ENCODE results near the gene SLIT3. TPM values are rescaled to one million over a fixed set of nuclear protein-coding genes. Genes with fewer than 3 reads are reported as not detected.
A peak's percentile ranks its signal among the peaks of the same experiment; 100 is the strongest.

The SLIT3 gene
- total RNA-seq, 1 donor from 2014 or later = 56.6 TPM

DNA sequence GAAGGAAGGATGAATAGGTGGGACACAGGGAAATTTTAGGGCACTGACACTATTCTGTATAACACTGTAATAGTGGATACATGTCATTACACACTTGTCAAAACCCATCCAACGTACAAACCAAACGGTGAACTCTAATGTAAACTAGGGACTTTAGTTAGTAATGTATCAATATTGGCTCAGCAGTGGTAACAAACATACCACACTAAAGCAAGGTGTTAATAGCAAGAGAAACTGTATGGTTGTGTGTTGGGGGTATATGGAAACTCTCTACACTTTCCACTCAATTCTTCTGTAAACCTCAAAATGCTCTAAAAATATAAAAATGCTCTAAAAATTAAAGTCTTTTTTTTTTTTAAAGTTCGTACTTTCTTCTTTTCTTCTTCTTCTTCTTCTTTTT, 428.7 kb downstream of the SLIT3 start:
- peaks cover 72% of the 10 kb centered on the region for H3K27me3 Mint-ChIP-seq
- no peak overlapping the region for H3K27ac Mint-ChIP-seq
- TF ChIP-seq, protein P1, sequence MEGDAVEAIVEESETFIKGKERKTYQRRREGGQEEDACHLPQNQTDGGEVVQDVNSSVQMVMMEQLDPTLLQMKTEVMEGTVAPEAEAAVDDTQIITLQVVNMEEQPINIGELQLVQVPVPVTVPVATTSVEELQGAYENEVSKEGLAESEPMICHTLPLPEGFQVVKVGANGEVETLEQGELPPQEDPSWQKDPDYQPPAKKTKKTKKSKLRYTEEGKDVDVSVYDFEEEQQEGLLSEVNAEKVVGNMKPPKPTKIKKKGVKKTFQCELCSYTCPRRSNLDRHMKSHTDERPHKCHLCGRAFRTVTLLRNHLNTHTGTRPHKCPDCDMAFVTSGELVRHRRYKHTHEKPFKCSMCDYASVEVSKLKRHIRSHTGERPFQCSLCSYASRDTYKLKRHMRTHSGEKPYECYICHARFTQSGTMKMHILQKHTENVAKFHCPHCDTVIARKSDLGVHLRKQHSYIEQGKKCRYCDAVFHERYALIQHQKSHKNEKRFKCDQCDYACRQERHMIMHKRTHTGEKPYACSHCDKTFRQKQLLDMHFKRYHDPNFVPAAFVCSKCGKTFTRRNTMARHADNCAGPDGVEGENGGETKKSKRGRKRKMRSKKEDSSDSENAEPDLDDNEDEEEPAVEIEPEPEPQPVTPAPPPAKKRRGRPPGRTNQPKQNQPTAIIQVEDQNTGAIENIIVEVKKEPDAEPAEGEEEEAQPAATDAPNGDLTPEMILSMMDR (conservative IDR thresholded peaks at IDR 0.05) = no peak
- DNase-seq (ENCODE audit: extremely low spot score, unreplicated experiment) = no peak
- peaks cover 48% of the 10 kb centered on the region for H3K4me1 Mint-ChIP-seq (ENCODE audit: unreplicated experiment)
- H3K36me3 Mint-ChIP-seq = peaks cover 1% of the 10 kb centered on the region
- no peak overlapping the region for H3K4me3 Mint-ChIP-seq
- H3K9me3 Mint-ChIP-seq = no peaks in the 10 kb centered on the region

DNA sequence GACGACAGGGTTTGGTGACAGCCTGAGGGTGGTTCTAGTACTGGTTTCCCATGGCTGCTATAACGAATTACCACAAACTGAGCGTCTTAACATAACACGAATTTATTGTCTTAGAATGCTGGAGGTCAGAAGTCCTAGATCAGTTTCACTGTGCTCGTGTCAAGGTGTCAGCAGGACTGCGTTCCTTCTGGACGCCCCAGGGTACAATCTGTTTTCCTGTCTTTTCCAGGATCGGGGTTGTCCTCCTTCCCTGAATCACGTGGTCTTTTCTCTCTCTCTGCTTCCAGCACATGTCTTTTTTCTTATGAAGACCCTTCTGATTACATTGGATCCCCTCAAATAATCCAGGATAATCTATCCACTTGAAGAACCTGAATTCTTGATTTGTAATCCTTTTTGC, 430.0 kb downstream of the SLIT3 start:
- Mint-ChIP-seq H3K36me3 (peaks cover 5% of the 10 kb centered on the region), H3K9me3 (no peaks in the 10 kb centered on the region), H3K27ac (no peak overlapping the region), H3K27me3 (peaks cover 75% of the 10 kb centered on the region), H3K4me1 (ENCODE audit: unreplicated experiment) (peaks cover 49% of the 10 kb centered on the region), H3K4me3 (no peak overlapping the region)
- TF ChIP-seq, protein P1 (conservative IDR thresholded peaks at IDR 0.05) = no peak
- DNase-seq (ENCODE audit: extremely low spot score, unreplicated experiment) = no peak

DNA sequence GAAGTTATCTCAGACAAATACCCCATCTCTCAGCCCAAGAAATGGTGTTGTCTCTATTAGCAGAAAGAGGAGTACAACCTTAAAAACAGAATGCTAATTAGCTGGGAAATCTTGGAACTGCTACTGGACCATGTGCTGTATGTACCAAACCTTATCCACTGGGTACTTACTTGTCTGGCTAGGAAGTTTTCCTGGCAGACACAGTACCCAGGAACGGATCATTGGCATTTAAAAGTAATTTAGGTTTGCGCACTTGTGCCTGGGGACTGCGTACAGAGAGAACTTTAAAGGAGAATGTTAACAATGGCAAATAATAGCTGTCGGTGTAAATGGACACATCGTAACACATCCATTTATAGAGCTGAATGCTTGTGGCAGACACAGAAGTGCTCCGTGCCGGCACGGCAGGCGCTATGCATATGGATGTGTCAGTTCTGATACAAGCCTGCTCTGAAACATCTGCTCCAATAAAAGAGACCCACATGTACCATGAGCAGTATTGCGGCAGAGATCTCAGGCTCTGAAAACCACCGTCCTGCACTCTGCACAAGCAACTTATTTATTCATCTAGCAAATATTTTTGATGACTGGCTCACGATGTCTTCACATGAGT, 431.2 kb downstream of the SLIT3 start:
- H3K36me3 Mint-ChIP-seq = peaks cover 5% of the 10 kb centered on the region
- no peak overlapping the region for H3K27ac Mint-ChIP-seq
- H3K4me3 Mint-ChIP-seq = no peak overlapping the region
- peaks cover 70% of the 10 kb centered on the region for H3K27me3 Mint-ChIP-seq
- TF ChIP-seq, protein P1 (conservative IDR thresholded peaks at IDR 0.05) = no peak
- H3K4me1 Mint-ChIP-seq (ENCODE audit: unreplicated experiment) = peaks cover 43% of the 10 kb centered on the region
- no peak for DNase-seq (ENCODE audit: extremely low spot score, unreplicated experiment)
- H3K9me3 Mint-ChIP-seq = no peaks in the 10 kb centered on the region

DNA sequence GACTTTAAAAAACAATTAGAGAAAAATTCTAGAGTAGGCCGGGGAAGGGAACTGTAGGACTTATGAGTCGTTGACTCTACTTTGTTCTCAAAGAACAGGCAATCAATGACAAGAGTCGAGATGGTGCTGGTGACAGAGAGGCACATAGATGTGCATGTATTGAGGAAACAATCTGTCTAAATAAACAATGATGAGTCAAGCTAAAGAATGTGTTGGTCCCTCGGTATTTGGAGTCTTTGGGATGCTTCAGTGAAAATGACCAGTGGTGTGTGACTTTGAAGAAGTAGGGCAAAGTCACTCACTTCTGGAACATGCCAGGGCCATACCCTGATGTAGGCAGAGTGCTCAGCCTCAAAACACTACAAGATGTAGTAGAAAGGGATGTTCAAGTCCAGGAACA, 433.7 kb downstream of the SLIT3 start:
- Mint-ChIP-seq H3K4me1 (ENCODE audit: unreplicated experiment) (peaks cover 32% of the 10 kb centered on the region), H3K4me3 (no peak overlapping the region), H3K9me3 (no peaks in the 10 kb centered on the region), H3K36me3 (peaks cover 5% of the 10 kb centered on the region), H3K27me3 (peaks cover 58% of the 10 kb centered on the region), H3K27ac (no peak overlapping the region)
- no peak for DNase-seq (ENCODE audit: extremely low spot score, unreplicated experiment)
- TF ChIP-seq, protein P1 (conservative IDR thresholded peaks at IDR 0.05) = no peak

DNA sequence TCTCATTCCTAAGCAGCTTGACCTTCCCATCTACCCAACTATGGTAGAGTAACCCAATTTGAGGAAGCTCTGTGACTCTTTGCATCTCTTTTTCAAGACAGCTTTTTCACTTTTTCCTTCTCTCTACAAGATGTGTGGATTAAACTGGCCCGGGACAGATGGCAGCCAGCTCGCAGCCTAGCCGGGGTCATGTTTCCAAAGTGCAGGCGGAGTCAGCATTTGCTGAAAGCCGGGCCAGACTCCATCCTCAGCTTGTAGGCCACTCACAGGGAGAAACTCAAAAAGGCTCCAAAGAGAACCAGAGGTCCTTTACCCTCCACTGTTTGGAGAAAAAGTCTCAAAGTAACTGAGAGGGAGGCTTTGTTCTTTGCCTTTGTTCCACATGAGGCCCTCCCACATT, 435.0 kb downstream of the SLIT3 start:
- peaks cover 49% of the 10 kb centered on the region for H3K27me3 Mint-ChIP-seq
- peak overlapping the region; percentile 50 for H3K27ac Mint-ChIP-seq
- H3K36me3 Mint-ChIP-seq = peaks cover 5% of the 10 kb centered on the region
- TF ChIP-seq, protein P1 (conservative IDR thresholded peaks at IDR 0.05) = no peak
- DNase-seq (ENCODE audit: extremely low spot score, unreplicated experiment) = no peak
- no peaks in the 10 kb centered on the region for H3K9me3 Mint-ChIP-seq
- H3K4me1 Mint-ChIP-seq (ENCODE audit: unreplicated experiment) = peaks cover 28% of the 10 kb centered on the region
- no peak overlapping the region for H3K4me3 Mint-ChIP-seq
